Measurements from ENCODE around the gene EML2. TPM values are rescaled to one million over a fixed set of nuclear protein-coding genes. Genes with fewer than 3 reads are reported as not detected.

Gene EML2
- total RNA-seq, 1 experiment from 2014 or later = 32.7 TPM

DNA sequence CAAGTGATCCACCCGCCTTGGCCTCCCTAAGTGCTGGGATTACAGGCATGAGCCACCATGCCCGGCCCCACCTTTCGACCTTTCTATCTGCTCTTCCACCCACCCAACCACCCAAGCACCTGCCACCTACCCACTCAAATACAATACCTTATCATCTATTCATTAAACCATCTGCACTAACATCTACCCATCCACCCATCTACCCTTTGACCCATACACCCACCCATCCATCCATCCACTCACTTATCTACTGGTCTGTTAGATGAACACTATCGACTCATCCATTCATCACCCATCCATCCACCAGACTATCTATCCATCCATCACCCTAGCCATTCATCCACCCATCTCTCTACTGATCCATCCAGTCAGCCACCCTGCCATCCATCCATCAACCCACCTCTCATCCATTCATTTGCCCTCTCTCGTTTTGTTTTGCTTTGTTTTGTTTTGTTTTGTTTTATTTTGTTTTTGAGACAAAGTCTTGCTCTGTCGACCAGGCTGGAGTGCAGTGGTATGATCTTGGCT lies 17.2 kb downstream of the EML2 start:
- Histone ChIP-seq H3K36me3 (ENCODE audit: control insufficient read depth, insufficient read depth, low read length) (no peaks in the 10 kb centered on the region), H3K27me3 (ENCODE audit: control insufficient read depth, insufficient read depth, low read length) (no peaks in the 10 kb centered on the region), H3K4me1 (ENCODE audit: control insufficient read depth, insufficient read depth, low read length) (no peaks in the 10 kb centered on the region), H3K9me3 (ENCODE audit: control insufficient read depth, insufficient read depth, low read depth, low read length) (no peaks in the 10 kb centered on the region), H3K4me3 (ENCODE audit: low read depth in 2 of 2, low read length in 2 of 2) (no peak overlapping the region), H3K27ac (ENCODE audit: low read length) (no peak overlapping the region)
- POLR2A ChIA-PET = no interaction called here
- BruUV-seq (replicated peaks) = no TSS peak
- no peak for DNase-seq (ENCODE audit: low read depth, low spot score)
- intact Hi-C loops (cut with micrococcal nuclease; ENCODE audit: unreplicated experiment) = no loop called here
- TF ChIP-seq POLR2AphosphoS5 (IDR thresholded peaks at IDR 0.05; ENCODE audit: low read depth, low read length) = no peak
- no peak for TF ChIP-seq REST (IDR thresholded peaks at IDR 0.05; ENCODE audit: insufficient read depth in 1 of 2, low read depth in 2 of 2, low read length in 1 of 2)
- TF ChIP-seq CTCF (IDR thresholded peaks at IDR 0.05) = no peak
- TF ChIP-seq TCF7L2 (IDR thresholded peaks at IDR 0.05; ENCODE audit: low read depth, low read length) = no peak
- TF ChIP-seq SIN3A (IDR thresholded peaks at IDR 0.05; ENCODE audit: borderline replicate concordance, insufficient read depth, low read depth, low read length) = no peak
- no peak for ATAC-seq
- in situ Hi-C loops (cut with HindIII; ENCODE audit: low pct_unique_long_range_greater_than_20kb, low sequenced_read_pairs) = no loop called here
- CTCF ChIA-PET = no interaction called here

DNA sequence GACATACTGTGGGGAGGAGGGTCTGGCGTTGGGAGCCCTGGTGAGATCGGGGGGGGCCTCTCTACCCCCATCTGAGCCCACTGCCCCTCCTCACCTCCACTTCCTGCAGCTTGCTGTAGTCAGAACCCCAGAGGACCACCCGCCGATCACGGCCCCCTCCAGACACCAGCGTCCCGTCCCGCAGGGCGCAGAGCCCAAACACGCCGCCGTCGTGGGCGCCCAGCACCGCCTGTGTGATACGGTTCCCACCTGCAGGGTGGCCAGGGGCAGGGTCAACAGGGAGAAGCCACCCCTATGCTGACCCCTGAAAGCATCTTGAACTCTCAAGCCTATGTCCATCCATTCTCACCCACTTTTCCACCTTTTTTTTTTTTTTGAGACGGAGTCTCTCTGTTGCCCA lies 17.8 kb downstream of the EML2 start:
- no peaks in the 10 kb centered on the region for H3K36me3 ChIP-seq (ENCODE audit: control insufficient read depth, insufficient read depth, low read length)
- ATAC-seq (no peak), DNase-seq (ENCODE audit: low read depth, low spot score) (no peak)
- H3K9me3 ChIP-seq (ENCODE audit: control insufficient read depth, insufficient read depth, low read depth, low read length) = no peaks in the 10 kb centered on the region
- CTCF ChIA-PET = no interaction called here
- TF ChIP-seq TCF7L2 (IDR thresholded peaks at IDR 0.05; ENCODE audit: low read depth, low read length) (no peak), REST (IDR thresholded peaks at IDR 0.05; ENCODE audit: insufficient read depth in 1 of 2, low read depth in 2 of 2, low read length in 1 of 2) (no peak), CTCF (IDR thresholded peaks at IDR 0.05) (no peak), SIN3A (IDR thresholded peaks at IDR 0.05; ENCODE audit: borderline replicate concordance, insufficient read depth, low read depth, low read length) (no peak), POLR2AphosphoS5 (IDR thresholded peaks at IDR 0.05; ENCODE audit: low read depth, low read length) (no peak)
- intact Hi-C loops (cut with micrococcal nuclease; ENCODE audit: unreplicated experiment) = no loop called here
- no peaks in the 10 kb centered on the region for H3K4me1 ChIP-seq (ENCODE audit: control insufficient read depth, insufficient read depth, low read length)
- H3K27ac ChIP-seq (ENCODE audit: low read length) = no peak overlapping the region
- in situ Hi-C loops (cut with HindIII; ENCODE audit: low pct_unique_long_range_greater_than_20kb, low sequenced_read_pairs) = no loop called here
- no peaks in the 10 kb centered on the region for H3K27me3 ChIP-seq (ENCODE audit: control insufficient read depth, insufficient read depth, low read length)
- POLR2A ChIA-PET = no interaction called here
- BruUV-seq (replicated peaks) = no TSS peak
- H3K4me3 ChIP-seq (ENCODE audit: low read depth in 2 of 2, low read length in 2 of 2) = no peak overlapping the region

Data from Panc1 (cell line).